ENCODE results near the gene ZNF335. TPM values are rescaled to one million over a fixed set of nuclear protein-coding genes. Genes with fewer than 3 reads are reported as not detected.

Gene ZNF335
- total RNA-seq, 1 experiment from 2014 or later = 26.9 TPM

DNA sequence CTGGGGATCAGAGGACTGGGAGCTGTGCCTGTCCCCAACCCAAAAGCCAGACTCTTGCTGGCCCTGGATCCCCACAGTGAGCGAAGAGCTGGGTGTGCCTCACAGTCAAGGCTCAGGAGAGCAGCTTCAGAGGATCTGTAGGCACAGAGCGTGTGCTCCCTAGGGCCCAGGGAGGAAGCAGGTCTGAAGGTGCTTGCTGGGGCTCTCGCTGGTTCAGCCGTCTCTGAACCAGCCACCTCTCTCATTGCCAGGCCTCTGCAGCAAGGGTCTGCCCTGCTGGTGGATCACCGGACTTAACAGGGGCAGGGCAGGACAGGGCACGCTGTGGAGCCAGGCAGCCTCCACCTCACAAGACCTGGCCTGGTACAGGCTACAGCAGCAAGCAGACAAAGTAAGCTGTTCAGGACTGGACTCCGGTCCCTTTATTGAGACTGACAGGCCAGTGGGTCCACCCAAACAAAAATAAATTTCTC is 23.7 kb downstream of the ZNF335 start:
- no TSS peak for BruUV-seq (replicated peaks)
- TF ChIP-seq, protein P1, sequence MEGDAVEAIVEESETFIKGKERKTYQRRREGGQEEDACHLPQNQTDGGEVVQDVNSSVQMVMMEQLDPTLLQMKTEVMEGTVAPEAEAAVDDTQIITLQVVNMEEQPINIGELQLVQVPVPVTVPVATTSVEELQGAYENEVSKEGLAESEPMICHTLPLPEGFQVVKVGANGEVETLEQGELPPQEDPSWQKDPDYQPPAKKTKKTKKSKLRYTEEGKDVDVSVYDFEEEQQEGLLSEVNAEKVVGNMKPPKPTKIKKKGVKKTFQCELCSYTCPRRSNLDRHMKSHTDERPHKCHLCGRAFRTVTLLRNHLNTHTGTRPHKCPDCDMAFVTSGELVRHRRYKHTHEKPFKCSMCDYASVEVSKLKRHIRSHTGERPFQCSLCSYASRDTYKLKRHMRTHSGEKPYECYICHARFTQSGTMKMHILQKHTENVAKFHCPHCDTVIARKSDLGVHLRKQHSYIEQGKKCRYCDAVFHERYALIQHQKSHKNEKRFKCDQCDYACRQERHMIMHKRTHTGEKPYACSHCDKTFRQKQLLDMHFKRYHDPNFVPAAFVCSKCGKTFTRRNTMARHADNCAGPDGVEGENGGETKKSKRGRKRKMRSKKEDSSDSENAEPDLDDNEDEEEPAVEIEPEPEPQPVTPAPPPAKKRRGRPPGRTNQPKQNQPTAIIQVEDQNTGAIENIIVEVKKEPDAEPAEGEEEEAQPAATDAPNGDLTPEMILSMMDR (IDR thresholded peaks at IDR 0.05; ENCODE audit: unreplicated experiment) = no peak
- Mint-ChIP-seq H3K4me3 (ENCODE audit: unreplicated experiment) (no peak overlapping the region), H3K27me3 (ENCODE audit: insufficient read depth, unreplicated experiment) (no peaks in the 10 kb centered on the region), H3K36me3 (ENCODE audit: insufficient read depth, unreplicated experiment) (peaks cover 88% of the 10 kb centered on the region), H3K4me1 (ENCODE audit: insufficient read depth, unreplicated experiment) (peaks cover 24% of the 10 kb centered on the region), H3K9me3 (ENCODE audit: unreplicated experiment) (no peaks in the 10 kb centered on the region), H3K27ac (ENCODE audit: low read depth, unreplicated experiment) (peak overlapping the region; percentile 74)
- intact Hi-C loops (cut with micrococcal nuclease) = no loop called here
- no peak for DNase-seq (ENCODE audit: unreplicated experiment)
- CTCF ChIA-PET = interaction anchor here (1.2 to 8.5 kb wide), 2 partner anchors 21 to 150 kb away, joined by 6 to 64 read pairs; no protein-coding TSS in a partner anchor
- POLR2A ChIA-PET = interaction anchor here (0.8 to 3.3 kb wide), 7 partner anchors 10 to 23 kb away, joined by 3 to 19 read pairs (median 6); partner anchors contain the start of genes PCIF1 and ZNF335

DNA sequence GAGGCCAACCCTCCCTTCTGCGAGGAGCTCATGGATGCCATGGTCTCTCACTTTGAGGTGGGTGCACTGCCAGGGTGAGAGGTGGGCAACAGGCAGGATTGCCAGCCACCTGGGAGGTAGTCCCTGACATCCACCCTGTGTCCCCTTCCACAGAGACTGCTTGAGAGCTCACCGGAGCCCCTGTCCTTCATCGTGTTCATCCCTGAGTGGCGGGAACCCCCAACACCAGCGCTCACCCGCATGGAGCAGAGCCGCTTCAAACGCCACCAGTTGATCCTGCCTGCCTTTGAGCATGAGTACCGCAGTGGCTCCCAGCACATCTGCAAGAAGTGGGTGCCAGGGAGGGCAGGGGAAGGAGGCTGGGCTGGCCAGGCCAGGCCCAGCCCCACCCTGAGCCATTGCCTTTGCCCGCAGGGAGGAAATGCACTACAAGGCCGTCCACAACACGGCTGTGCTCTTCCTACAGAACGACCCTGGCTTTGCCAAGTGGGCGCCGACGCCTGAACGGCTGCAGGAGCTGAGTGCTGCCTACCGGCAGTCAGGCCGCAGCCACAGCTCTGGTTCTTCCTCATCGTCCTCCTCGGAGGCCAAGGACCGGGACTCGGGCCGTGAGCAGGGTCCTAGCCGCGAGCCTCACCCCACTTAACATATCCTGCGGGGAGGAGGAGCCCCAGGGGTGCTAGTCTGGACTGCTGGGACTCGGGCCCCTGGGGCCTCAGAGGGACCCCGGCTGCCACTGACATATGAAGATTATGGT is 24.7 kb downstream of the ZNF335 start:
- no peak for DNase-seq (ENCODE audit: unreplicated experiment)
- intact Hi-C loops (cut with micrococcal nuclease) = no loop called here
- no peak overlapping the region for H3K4me3 Mint-ChIP-seq (ENCODE audit: unreplicated experiment)
- BruUV-seq (replicated peaks) = no TSS peak
- peaks cover 24% of the 10 kb centered on the region for H3K4me1 Mint-ChIP-seq (ENCODE audit: insufficient read depth, unreplicated experiment)
- H3K27ac Mint-ChIP-seq (ENCODE audit: low read depth, unreplicated experiment) = peak overlapping the region; percentile 85
- TF ChIP-seq, protein P1 (IDR thresholded peaks at IDR 0.05; ENCODE audit: unreplicated experiment) = no peak
- H3K36me3 Mint-ChIP-seq (ENCODE audit: insufficient read depth, unreplicated experiment) = peaks cover 86% of the 10 kb centered on the region
- ChIA-PET CTCF (interaction anchor here (0.7 to 8.5 kb wide), 4 partner anchors 16 to 148 kb away, joined by 3 to 64 read pairs (median 3); no protein-coding TSS in a partner anchor), POLR2A (interaction anchor here (0.6 to 4.5 kb wide), 11 partner anchors 11 to 380 kb away, joined by 3 to 117 read pairs (median 4); partner anchors contain the start of genes PCIF1, ZNF335 and ZSWIM1)
- H3K27me3 Mint-ChIP-seq (ENCODE audit: insufficient read depth, unreplicated experiment) = no peaks in the 10 kb centered on the region
- H3K9me3 Mint-ChIP-seq (ENCODE audit: unreplicated experiment) = no peaks in the 10 kb centered on the region

- intact Hi-C loops (cut with micrococcal nuclease) = no loop called here
- Mint-ChIP-seq H3K4me1 (ENCODE audit: insufficient read depth, unreplicated experiment) (peaks cover 24% of the 10 kb centered on the region), H3K9me3 (ENCODE audit: unreplicated experiment) (no peaks in the 10 kb centered on the region), H3K27me3 (ENCODE audit: insufficient read depth, unreplicated experiment) (no peaks in the 10 kb centered on the region), H3K36me3 (ENCODE audit: insufficient read depth, unreplicated experiment) (peaks cover 78% of the 10 kb centered on the region), H3K27ac (ENCODE audit: low read depth, unreplicated experiment) (peak overlapping the region; percentile 85), H3K4me3 (ENCODE audit: unreplicated experiment) (peak overlapping the region; percentile 21)
- CTCF ChIA-PET = interaction anchor here (0.6 to 8.5 kb wide), 3 partner anchors 23 to 151 kb away, joined by 3 to 64 read pairs (median 3); no protein-coding TSS in a partner anchor
- peak; percentile 74 for DNase-seq (ENCODE audit: unreplicated experiment)
- POLR2A ChIA-PET = interaction anchor here (0.8 to 4.5 kb wide), 8 partner anchors 11 to 65 kb away, joined by 3 to 117 read pairs (median 5); partner anchors contain the start of genes PCIF1, ZNF335 and ZSWIM1
- TF ChIP-seq, protein P1 (IDR thresholded peaks at IDR 0.05; ENCODE audit: unreplicated experiment) = no peak
- no TSS peak for BruUV-seq (replicated peaks)
Measured at GRCh38 chr20:45946149-45946970, 25.6 kb downstream of the ZNF335 start.
